Fibroblast of lung (primary cell): ENCODE data around the gene GIGYF2.

ENCODE experiments used
- EZH2 ChIP-seq: IDR thresholded peaks from 2 replicates; pipeline ENCODE4 v1.5.1; 2012; ENCODE audit warnings: low read length, control low read depth, mild to moderate bottlenecking; ENCODE audit errors: missing control alignments
- TF ChIP-seq, protein P1 (sequence below), 2 donors: IDR thresholded peaks in 1 of 2; conservative IDR thresholded peaks in 1 of 2; 1 replicate in 1 of 2; 2 replicates in 1 of 2; pipeline ENCODE4 v1.5.1; 2011 to 2012; ENCODE audit warnings: low read length in 2 of 2, control low read depth in 1 of 2, inconsistent platforms in 1 of 2, low read depth in 1 of 2, mild to moderate bottlenecking in 1 of 2

DNA sequence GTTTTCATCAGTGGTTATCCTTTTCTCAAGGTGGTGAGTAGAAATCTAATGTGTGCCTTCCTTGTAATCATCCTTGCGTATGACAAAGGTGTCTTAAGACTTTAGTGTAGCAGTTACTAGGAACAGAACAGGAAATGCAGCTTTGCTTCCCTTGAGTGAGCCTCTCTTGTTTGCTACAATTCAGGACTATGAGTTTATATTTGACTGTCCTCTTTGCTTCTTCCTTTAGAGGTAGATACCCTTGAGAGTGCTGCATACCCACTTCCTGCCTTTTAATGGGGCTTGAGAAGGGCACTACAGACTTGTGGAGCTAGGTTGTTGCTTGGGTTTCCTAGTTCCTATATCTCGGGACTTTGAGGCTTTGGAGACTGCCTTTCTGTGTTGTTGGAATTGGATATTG is 75.4 kb downstream of the GIGYF2 start:
- TF ChIP-seq, protein P1, sequence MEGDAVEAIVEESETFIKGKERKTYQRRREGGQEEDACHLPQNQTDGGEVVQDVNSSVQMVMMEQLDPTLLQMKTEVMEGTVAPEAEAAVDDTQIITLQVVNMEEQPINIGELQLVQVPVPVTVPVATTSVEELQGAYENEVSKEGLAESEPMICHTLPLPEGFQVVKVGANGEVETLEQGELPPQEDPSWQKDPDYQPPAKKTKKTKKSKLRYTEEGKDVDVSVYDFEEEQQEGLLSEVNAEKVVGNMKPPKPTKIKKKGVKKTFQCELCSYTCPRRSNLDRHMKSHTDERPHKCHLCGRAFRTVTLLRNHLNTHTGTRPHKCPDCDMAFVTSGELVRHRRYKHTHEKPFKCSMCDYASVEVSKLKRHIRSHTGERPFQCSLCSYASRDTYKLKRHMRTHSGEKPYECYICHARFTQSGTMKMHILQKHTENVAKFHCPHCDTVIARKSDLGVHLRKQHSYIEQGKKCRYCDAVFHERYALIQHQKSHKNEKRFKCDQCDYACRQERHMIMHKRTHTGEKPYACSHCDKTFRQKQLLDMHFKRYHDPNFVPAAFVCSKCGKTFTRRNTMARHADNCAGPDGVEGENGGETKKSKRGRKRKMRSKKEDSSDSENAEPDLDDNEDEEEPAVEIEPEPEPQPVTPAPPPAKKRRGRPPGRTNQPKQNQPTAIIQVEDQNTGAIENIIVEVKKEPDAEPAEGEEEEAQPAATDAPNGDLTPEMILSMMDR (conservative IDR thresholded peaks at IDR 0.05 in 1 of 2, IDR thresholded peaks at IDR 0.05 in 1 of 2; ENCODE audit: low read depth in 1 of 2, low read length in 2 of 2) = no peak
- TF ChIP-seq EZH2 = no peak
